SK-N-SH (cell line): ENCODE data around the gene CYB561A3. TPM values are rescaled to one million over a fixed set of nuclear protein-coding genes. Genes with fewer than 3 reads are reported as not detected.

Experiments
- CTCF ChIA-PET: fragments of 300-600, 350-600 bp; formaldehyde crosslinking; extraction: SDS; loops from one replicate; lab custom pipeline; 2021; lab: Yijun Ruan, JAX
- POLR2A ChIA-PET: fragments of 350-600 bp; sonication (Branson Sonifier 250); formaldehyde crosslinking; extraction: SDS; loops from one replicate; lab custom pipeline; 2020; ENCODE audit warnings: antibody characterized with exemption, inconsistent platforms; lab: Yijun Ruan, JAX
- DNase-seq: peaks from one replicate; pipeline ENCODE4 v3.0.0; 2012
- H2AFZ ChIP-seq: fragments of 200-600 bp; sonication (generic); 2 replicates; pipeline ENCODE4 v1.8.1; 2016; ENCODE audit warnings: antibody characterized with exemption, mild to moderate bottlenecking, low read depth
- H3F3A ChIP-seq: fragments of 200-600 bp; sonication (generic); replicated peaks from 2 replicates; pipeline ENCODE3; 2016; ENCODE audit warnings: antibody characterized with exemption, mild to moderate bottlenecking; ENCODE audit not compliant: insufficient read depth
- H3K27ac ChIP-seq, 2 experiments: fragments of 200-500 bp in 1 of 2; fragments of 200-600 bp in 1 of 2; sonication (Bioruptor generic) in 1 of 2; sonication (generic), shearing (Covaris generic) in 1 of 2; 2 replicates each; pipeline versions ENCODE4 v1.5.1 to v1.6.1; 2014 to 2016; ENCODE audit warnings: low read depth in 2 of 2, inconsistent platforms in 1 of 2, low read length in 1 of 2, mild to moderate bottlenecking in 1 of 2, mixed read lengths in 1 of 2
- H3K27me3 ChIP-seq: fragments of 200-600 bp; sonication (generic), shearing (Covaris generic); 2 replicates; pipeline ENCODE4 v1.6.1; 2016; ENCODE audit warnings: mixed run types; ENCODE audit not compliant: insufficient read depth
- H3K36me3 ChIP-seq, 2 experiments: fragments of 200-500 bp in 1 of 2; fragments of 200-600 bp in 1 of 2; sonication (Bioruptor generic) in 1 of 2; sonication (generic) in 1 of 2; replicated peaks in 1 of 2; 2 replicates each; pipeline versions ENCODE3 to v1.5.1; 2014 to 2016; ENCODE audit warnings: low read length in 1 of 2, mild to moderate bottlenecking in 1 of 2; ENCODE audit not compliant: insufficient read depth in 2 of 2, control insufficient read depth in 1 of 2
- H3K4me1 ChIP-seq, 2 experiments: fragments of 200-500 bp in 1 of 2; fragments of 200-600 bp in 1 of 2; sonication (Bioruptor generic) in 1 of 2; sonication (generic), shearing (Covaris generic) in 1 of 2; 2 replicates each; pipeline versions ENCODE4 v1.5.1 to v1.6.1; 2014 to 2016; ENCODE audit warnings: low read depth in 1 of 2, low read length in 1 of 2, mixed run types in 1 of 2; ENCODE audit not compliant: insufficient read depth in 2 of 2, control insufficient read depth in 1 of 2
- H3K4me2 ChIP-seq: fragments of 200-600 bp; sonication (generic), shearing (Covaris generic); 2 replicates; pipeline ENCODE4 v1.6.1; 2017; ENCODE audit warnings: mixed run types
- H3K4me3 ChIP-seq, 2 experiments: fragments of 200-500 bp in 1 of 2; fragments of 200-600 bp in 1 of 2; sonication (Bioruptor generic) in 1 of 2; sonication (generic), shearing (Covaris generic) in 1 of 2; 2 replicates each; pipeline versions ENCODE4 v1.5.1 to v1.8.1; 2014 to 2016; ENCODE audit warnings: low read depth in 2 of 2, inconsistent platforms in 1 of 2, low read length in 1 of 2, mild to moderate bottlenecking in 1 of 2, mixed read lengths in 1 of 2, moderate library complexity in 1 of 2
- H3K79me2 ChIP-seq: fragments of 200-600 bp; sonication (generic); 2 replicates; pipeline ENCODE4 v1.8.1; 2017; ENCODE audit warnings: mild to moderate bottlenecking; ENCODE audit not compliant: insufficient read depth
- H3K9ac ChIP-seq: fragments of 200-600 bp; sonication (generic); 2 replicates; pipeline ENCODE4 v1.6.1; 2017; ENCODE audit warnings: mixed run types
- H3K9me2 ChIP-seq: fragments of 200-600 bp; sonication (generic); 2 replicates; pipeline ENCODE4 v1.6.1; 2017; ENCODE audit warnings: mixed run types
- H3K9me3 ChIP-seq: fragments of 200-600 bp; sonication (generic); 2 replicates; pipeline ENCODE4 v1.6.1; 2017; ENCODE audit warnings: mixed run types, mild to moderate bottlenecking, moderate library complexity
- H4K20me1 ChIP-seq: fragments of 200-600 bp; sonication (generic); 2 replicates; pipeline ENCODE4 v1.6.1; 2017; ENCODE audit warnings: mild to moderate bottlenecking, mixed run types; ENCODE audit not compliant: insufficient read depth
- CHD2 ChIP-seq: fragments of 150-350 bp; IDR thresholded peaks from 2 replicates; pipeline ENCODE4 v1.6.1; 2018; ENCODE audit warnings: low read length; ENCODE audit not compliant: partially characterized antibody
- CTCF ChIP-seq: fragments of 200-600 bp; sonication (generic); IDR thresholded peaks from 2 replicates; pipeline ENCODE4 v1.6.1; 2017; ENCODE audit warnings: antibody characterized with exemption, mild to moderate bottlenecking, moderate library complexity
- ELF1 ChIP-seq: IDR thresholded peaks from 2 replicates; pipeline ENCODE4 v1.4.0; 2012
- FOSL2 ChIP-seq: IDR thresholded peaks from 2 replicates; pipeline ENCODE4 v1.4.0; 2012; ENCODE audit warnings: low read depth, mild to moderate bottlenecking, moderate library complexity, borderline replicate concordance
- FOXJ3 ChIP-seq: sonication (generic); formaldehyde crosslinking; IDR thresholded peaks from 2 replicates; pipeline ENCODE4 v1.5.1; 2020; ENCODE audit warnings: mild to moderate bottlenecking, missing genetic modification reagents
- GABPA ChIP-seq: IDR thresholded peaks from 2 replicates; pipeline ENCODE4 v1.4.0; 2012; ENCODE audit warnings: low read depth, mild to moderate bottlenecking
- GATA2 ChIP-seq: sonication (generic); formaldehyde crosslinking; IDR thresholded peaks from 2 replicates; pipeline ENCODE4 v1.5.0; 2020; ENCODE audit warnings: mild to moderate bottlenecking, missing genetic modification reagents
- MAX ChIP-seq: IDR thresholded peaks from 2 replicates; pipeline ENCODE4 v1.4.0; 2012; ENCODE audit warnings: low read depth
- MEF2A ChIP-seq: IDR thresholded peaks from 2 replicates; pipeline ENCODE4 v1.4.0; 2012; ENCODE audit warnings: low read depth, borderline replicate concordance
- NRF1 ChIP-seq: IDR thresholded peaks from 2 replicates; pipeline ENCODE4 v1.6.1; 2012; ENCODE audit warnings: low read depth, mild to moderate bottlenecking, low read length
- PBX3 ChIP-seq: IDR thresholded peaks from 2 replicates; pipeline ENCODE4; 2012
- RAD21 ChIP-seq: IDR thresholded peaks from 2 replicates; pipeline ENCODE4 v1.6.1; 2012; ENCODE audit warnings: mild to moderate bottlenecking, low read length
- RCOR1 ChIP-seq: fragments of 150-350 bp; IDR thresholded peaks from 2 replicates; pipeline ENCODE4 v1.6.1; 2017; ENCODE audit warnings: antibody characterized with exemption, low read length
- SIN3A ChIP-seq: IDR thresholded peaks from 2 replicates; pipeline ENCODE4 v1.6.1; 2012; ENCODE audit warnings: low read depth, mild to moderate bottlenecking, low read length, moderate library complexity, borderline replicate concordance
- TAF1 ChIP-seq: IDR thresholded peaks from 2 replicates; pipeline ENCODE4 v1.6.1; 2012; ENCODE audit warnings: low read depth, mild to moderate bottlenecking, low read length, moderate library complexity, borderline replicate concordance
- TCF12 ChIP-seq: IDR thresholded peaks from 2 replicates; pipeline ENCODE4 v1.4.0; 2012
- USF2 ChIP-seq: fragments of 150-350 bp; IDR thresholded peaks from 2 replicates; pipeline ENCODE4 v1.6.1; 2017; ENCODE audit warnings: antibody characterized with exemption, low read length, low read depth, borderline replicate concordance
- YY1 ChIP-seq: IDR thresholded peaks from 2 replicates; pipeline ENCODE4 v1.4.0; 2012; ENCODE audit warnings: low read depth, mild to moderate bottlenecking
- ZBTB33 ChIP-seq: IDR thresholded peaks from 2 replicates; pipeline ENCODE4 v1.4.0; 2012; ENCODE audit warnings: low read depth, borderline replicate concordance
- WGBS: methylation state at CpG from one replicate; pipeline ENCODE4 v1.1.6; 2017; ENCODE audit warnings: low lambda C conversion rate; 5-methylcytosine and 5-hydroxymethylcytosine counted together
- polyA plus RNA-seq, 3 experiments: library from polyadenylated mRNA; depleted of rRNA; stranded (reverse); fragments of >200 nt; gene quantifications; 2 replicates each; pipeline ENCODE4 v1.2.3, GENCODE V29; 2012

The CYB561A3 gene
- polyA plus RNA-seq, 1 of the 3 experiments (the other 2 are of a cell fraction): 76.4 TPM

- ChIA-PET CTCF (interaction anchor here (1.0 to 4.0 kb wide), 6 partner anchors 9 to 47 kb away, joined by 3 to 24 read pairs (median 6); partner anchors contain the start of genes CYB561A3, TMEM138 and TMEM216), POLR2A (interaction anchor here (1.1 to 2.8 kb wide), 4 partner anchors 10 to 39 kb away, joined by 3 to 57 read pairs (median 11); partner anchors contain the start of genes CYB561A3 and TMEM138)
- Histone ChIP-seq H2AFZ (no peak overlapping the region), H3K27me3 (no peaks in the 10 kb centered on the region), H3K4me1 (peaks cover 0 to 29% of the 10 kb centered on the region in 2 experiments; a peak in 1 of 4 replicates), H3K36me3 (peaks cover 0 to 46% of the 10 kb centered on the region in 2 experiments), H3F3A (no peaks in the 10 kb centered on the region), H3K4me2 (no peak overlapping the region), H3K27ac (peak overlapping the region in 1 of 2 experiments; percentile 89; a peak in 2 of 4 replicates), H3K79me2 (no peaks in the 10 kb centered on the region), H4K20me1 (no peaks in the 10 kb centered on the region), H3K4me3 (no peak overlapping the region), H3K9me2 (no peaks in the 10 kb centered on the region), H3K9me3 (no peaks in the 10 kb centered on the region), H3K9ac (no peak overlapping the region)
- DNase-seq: no peak
- no peak for TF ChIP-seq RCOR1
- no peak for TF ChIP-seq TCF12
- no peak for TF ChIP-seq NRF1
- no peak for TF ChIP-seq FOSL2
- TF ChIP-seq PBX3: no peak
- no peak for TF ChIP-seq TAF1
- TF ChIP-seq USF2: no peak
- no peak for TF ChIP-seq GATA2 (CRISPR knock-in tag)
- no peak for TF ChIP-seq CTCF
- no peak for TF ChIP-seq MEF2A
- no peak for TF ChIP-seq YY1
- no peak for TF ChIP-seq GABPA
- no peak for TF ChIP-seq RAD21
- TF ChIP-seq ELF1: no peak
- TF ChIP-seq SIN3A: no peak
- TF ChIP-seq MAX: no peak
- no peak for TF ChIP-seq ZBTB33
- TF ChIP-seq CHD2: no peak
- no peak for TF ChIP-seq FOXJ3 (CRISPR knock-in tag)
- 100% methylated on average over 1 of the region's 14 CpGs for WGBS
Measured at GRCh38 chr11:61345954-61346843, 15.5 kb downstream of the CYB561A3 start.
